Activated CD4-positive, alpha-beta T cell treated with anti-CD3 and anti-CD28 coated beads, Interleukin-2, amount 10 ng/mL, durations not matched to agents 7 days and 5 days (primary cell): ENCODE measurements around the gene NCKAP5. TPM values are rescaled to one million over a fixed set of nuclear protein-coding genes. Genes with fewer than 3 reads are reported as not detected.

Experiments used
- CTCF ChIA-PET: fragments of 350-600 bp; sonication (Branson Sonifier 250); formaldehyde crosslinking; loops from one replicate; lab custom pipeline; 2021; ENCODE audit warnings: antibody characterized with exemption; lab: Charles Lee
- POLR2A ChIA-PET: fragments of 350-600 bp; sonication (Branson Sonifier 250); formaldehyde crosslinking; loops from one replicate; lab custom pipeline; 2021; ENCODE audit warnings: antibody characterized with exemption; lab: Charles Lee
- DNase-seq: peaks from one replicate; pipeline ENCODE4 v3.0.0-alpha.2; 2020
- H3K27ac Mint-ChIP-seq: one replicate; pipeline ENCODE4 v1.8.0; 2021; ENCODE audit warnings: mild to moderate bottlenecking, moderate library complexity, mixed read lengths
- H3K27me3 Mint-ChIP-seq: one replicate; pipeline ENCODE4 v1.8.0; 2021; ENCODE audit warnings: mixed read lengths
- H3K36me3 Mint-ChIP-seq: one replicate; pipeline ENCODE4 v1.8.0; 2021; ENCODE audit warnings: low read depth, mixed read lengths
- H3K4me1 Mint-ChIP-seq: one replicate; pipeline ENCODE4 v1.8.0; 2021; ENCODE audit warnings: mixed read lengths
- H3K4me3 Mint-ChIP-seq: one replicate; pipeline ENCODE4 v1.8.0; 2021; ENCODE audit warnings: mild to moderate bottlenecking, moderate library complexity, mixed read lengths
- H3K9me3 Mint-ChIP-seq: one replicate; pipeline ENCODE4 v1.8.0; 2021; ENCODE audit warnings: mixed read lengths
- total RNA-seq, 2 experiments: library from RNA; stranded (reverse); gene quantifications; one replicate each; pipeline ENCODE4 v1.2.3, GENCODE V29; 2021

The NCKAP5 gene
- total RNA-seq, 2 experiments from 2014 or later, result not detected

DNA sequence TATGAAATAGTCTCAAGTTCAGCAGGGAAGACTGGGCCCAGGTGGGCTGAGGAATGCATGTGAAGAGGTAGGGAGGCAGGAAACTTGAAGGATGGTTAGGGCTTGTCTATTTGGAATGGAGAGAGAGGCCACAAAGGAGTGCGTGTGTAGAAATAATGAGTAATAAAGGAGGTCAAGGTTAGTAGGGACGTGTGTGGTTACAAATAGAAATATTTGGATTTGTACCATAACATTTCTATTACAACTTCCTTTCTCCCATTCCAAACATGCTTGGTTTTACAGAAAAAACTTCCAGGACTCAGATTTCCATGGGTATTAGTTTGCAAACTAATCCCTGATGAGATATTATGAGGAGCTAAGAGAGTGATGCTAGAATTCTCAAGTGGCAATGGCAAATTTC is 280.6 kb downstream of the NCKAP5 start:
- Mint-ChIP-seq H3K4me3 (no peak overlapping the region), H3K36me3 (no peaks in the 10 kb centered on the region), H3K27ac (no peak overlapping the region), H3K27me3 (no peaks in the 10 kb centered on the region), H3K9me3 (peaks cover 2% of the 10 kb centered on the region), H3K4me1 (no peaks in the 10 kb centered on the region)
- no peak for DNase-seq
- CTCF ChIA-PET, result interaction anchor here (0.6 kb wide), 1 partner anchor 691 kb away, joined by 3 read pairs; no protein-coding TSS in a partner anchor
- POLR2A ChIA-PET, result no interaction called here

DNA sequence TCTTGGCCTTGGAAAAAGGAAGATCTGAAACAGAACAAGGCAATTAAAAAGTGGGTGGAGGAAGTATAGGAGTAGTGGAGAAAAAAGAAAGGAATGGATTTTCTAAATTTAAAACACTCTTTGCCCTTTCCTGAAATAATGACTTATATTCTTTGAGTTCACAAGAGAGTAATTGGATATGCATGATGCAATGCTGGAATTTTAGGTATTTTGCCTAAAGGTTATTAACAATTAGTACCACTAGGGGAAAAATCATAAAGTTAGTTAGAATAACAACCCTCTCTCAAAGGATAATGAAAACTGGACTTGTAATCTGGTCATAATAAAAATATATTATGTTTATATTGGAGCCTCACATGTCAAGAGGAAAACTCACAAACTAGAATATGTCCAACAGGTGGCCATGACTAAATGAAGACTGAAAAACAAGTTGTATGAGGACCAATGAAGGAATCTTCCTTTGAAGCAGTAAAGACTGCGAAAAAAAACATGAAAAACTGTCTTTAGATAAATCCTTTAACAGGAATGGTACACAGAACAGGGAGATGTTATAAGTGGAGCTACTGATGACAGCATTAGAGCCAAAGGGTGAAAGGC is 281.8 kb downstream of the NCKAP5 start:
- Mint-ChIP-seq H3K27ac (no peak overlapping the region), H3K9me3 (peaks cover 2% of the 10 kb centered on the region), H3K4me1 (no peaks in the 10 kb centered on the region), H3K36me3 (no peaks in the 10 kb centered on the region), H3K27me3 (no peaks in the 10 kb centered on the region), H3K4me3 (no peak overlapping the region)
- no peak for DNase-seq
- POLR2A ChIA-PET, result no interaction called here
- CTCF ChIA-PET, result no interaction called here

DNA sequence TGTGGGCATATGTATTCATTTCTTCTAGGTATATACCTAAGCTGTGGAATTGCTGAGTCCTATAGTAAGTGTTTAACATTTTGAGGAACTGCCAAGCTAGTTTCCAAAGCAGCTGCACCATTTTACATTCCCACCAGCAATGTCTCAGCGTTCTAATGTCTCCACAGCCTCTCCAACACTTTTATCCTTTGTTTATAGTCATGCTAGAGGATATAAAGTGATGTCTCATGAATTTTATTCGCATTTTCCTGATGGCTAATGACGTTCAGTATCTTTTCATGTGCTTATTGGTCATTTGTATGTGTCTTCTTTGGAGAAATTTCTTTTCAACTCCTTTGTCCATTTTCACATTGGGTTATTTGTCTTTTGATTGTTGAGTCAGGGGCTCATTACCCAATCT is 295.2 kb downstream of the NCKAP5 start:
- no peaks in the 10 kb centered on the region for H3K9me3 Mint-ChIP-seq
- no peaks in the 10 kb centered on the region for H3K4me1 Mint-ChIP-seq
- H3K27me3 Mint-ChIP-seq, result peaks cover 2% of the 10 kb centered on the region
- CTCF ChIA-PET, result no interaction called here
- H3K36me3 Mint-ChIP-seq, result no peaks in the 10 kb centered on the region
- no peak overlapping the region for H3K27ac Mint-ChIP-seq
- no peak for DNase-seq
- POLR2A ChIA-PET, result no interaction called here
- no peak overlapping the region for H3K4me3 Mint-ChIP-seq

DNA sequence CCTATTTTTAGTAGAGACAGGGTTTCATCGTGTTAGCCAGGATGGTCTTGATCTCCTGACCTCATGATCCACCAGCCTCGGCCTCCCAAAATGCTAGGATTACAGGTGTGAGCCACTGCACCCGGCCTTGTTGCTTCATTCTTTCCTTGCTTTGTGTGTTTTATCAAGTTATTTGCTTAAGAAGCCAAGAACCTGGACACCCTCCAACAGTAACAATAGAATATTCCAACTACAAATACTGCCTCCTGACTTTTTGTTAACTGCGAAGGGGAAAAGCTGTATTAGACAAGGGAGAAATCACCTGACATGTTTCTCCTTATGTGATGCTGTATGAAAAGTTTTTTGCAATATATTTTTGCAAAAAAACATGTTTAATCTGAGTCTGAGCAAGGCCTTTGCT is 297.2 kb downstream of the NCKAP5 start:
- Mint-ChIP-seq H3K4me3 (no peak overlapping the region), H3K27me3 (peaks cover 4% of the 10 kb centered on the region), H3K36me3 (no peaks in the 10 kb centered on the region), H3K4me1 (no peaks in the 10 kb centered on the region), H3K27ac (no peak overlapping the region), H3K9me3 (no peaks in the 10 kb centered on the region)
- ChIA-PET POLR2A (no interaction called here), CTCF (no interaction called here)
- DNase-seq, result no peak

DNA sequence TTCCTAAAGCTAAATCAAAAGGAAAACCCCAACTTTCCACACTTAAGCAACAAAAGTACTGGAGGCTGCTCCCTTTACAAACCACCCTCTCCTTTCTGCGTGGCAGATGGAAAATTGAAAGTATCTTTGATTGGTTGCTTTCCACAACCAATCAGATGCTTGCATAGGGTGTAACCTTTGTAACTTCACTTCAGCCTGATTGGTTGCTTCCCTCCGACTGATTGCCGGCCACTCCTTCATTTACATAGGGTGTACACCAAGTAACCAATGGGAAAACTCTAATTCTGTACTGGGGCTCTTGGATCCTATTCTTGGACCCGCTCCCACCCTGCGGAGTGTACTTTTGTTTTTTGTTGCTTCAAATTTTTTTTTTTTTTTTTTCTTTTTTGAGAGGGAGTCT is 297.7 kb downstream of the NCKAP5 start:
- Mint-ChIP-seq H3K9me3 (no peaks in the 10 kb centered on the region), H3K36me3 (no peaks in the 10 kb centered on the region), H3K27me3 (peaks cover 3% of the 10 kb centered on the region), H3K27ac (no peak overlapping the region), H3K4me1 (no peaks in the 10 kb centered on the region), H3K4me3 (no peak overlapping the region)
- ChIA-PET POLR2A (no interaction called here), CTCF (no interaction called here)
- DNase-seq, result no peak

DNA sequence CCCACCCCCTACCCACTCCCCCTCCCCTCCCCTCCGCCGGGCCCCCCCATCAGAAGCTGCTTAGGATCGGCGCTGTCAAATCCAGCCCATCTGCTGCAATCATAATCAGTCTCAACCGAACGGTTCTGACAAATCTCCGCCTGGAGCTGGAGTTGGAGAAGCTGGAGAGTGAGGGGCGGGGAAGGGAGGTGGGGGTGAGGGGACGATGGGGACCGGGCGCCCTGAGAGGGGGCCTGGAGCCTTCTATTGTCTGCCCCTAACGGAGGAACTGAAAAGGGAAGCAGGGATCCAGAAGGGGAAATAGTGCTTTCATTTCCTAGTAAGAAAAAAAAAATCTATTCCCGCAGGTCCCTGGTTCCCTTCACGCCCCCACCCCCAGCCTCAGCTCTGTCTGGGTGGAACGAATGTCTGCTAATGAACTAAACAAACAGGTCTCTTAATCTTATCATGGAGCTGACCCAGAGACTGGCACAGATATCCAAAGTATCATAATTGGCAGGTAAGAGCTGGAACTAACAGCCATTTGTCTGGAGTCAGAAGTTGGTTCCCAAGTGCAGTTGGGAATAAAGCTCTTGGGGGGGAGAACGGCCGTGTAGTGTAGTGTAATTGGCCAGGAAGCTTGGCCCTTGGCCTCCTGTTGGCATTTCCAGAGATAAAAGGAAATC is 301.2 kb downstream of the NCKAP5 start:
- Mint-ChIP-seq H3K27me3 (peaks cover 12% of the 10 kb centered on the region), H3K4me1 (no peaks in the 10 kb centered on the region), H3K36me3 (no peaks in the 10 kb centered on the region), H3K27ac (no peak overlapping the region), H3K4me3 (no peak overlapping the region), H3K9me3 (no peaks in the 10 kb centered on the region)
- ChIA-PET CTCF (no interaction called here), POLR2A (no interaction called here)
- DNase-seq, result no peak

DNA sequence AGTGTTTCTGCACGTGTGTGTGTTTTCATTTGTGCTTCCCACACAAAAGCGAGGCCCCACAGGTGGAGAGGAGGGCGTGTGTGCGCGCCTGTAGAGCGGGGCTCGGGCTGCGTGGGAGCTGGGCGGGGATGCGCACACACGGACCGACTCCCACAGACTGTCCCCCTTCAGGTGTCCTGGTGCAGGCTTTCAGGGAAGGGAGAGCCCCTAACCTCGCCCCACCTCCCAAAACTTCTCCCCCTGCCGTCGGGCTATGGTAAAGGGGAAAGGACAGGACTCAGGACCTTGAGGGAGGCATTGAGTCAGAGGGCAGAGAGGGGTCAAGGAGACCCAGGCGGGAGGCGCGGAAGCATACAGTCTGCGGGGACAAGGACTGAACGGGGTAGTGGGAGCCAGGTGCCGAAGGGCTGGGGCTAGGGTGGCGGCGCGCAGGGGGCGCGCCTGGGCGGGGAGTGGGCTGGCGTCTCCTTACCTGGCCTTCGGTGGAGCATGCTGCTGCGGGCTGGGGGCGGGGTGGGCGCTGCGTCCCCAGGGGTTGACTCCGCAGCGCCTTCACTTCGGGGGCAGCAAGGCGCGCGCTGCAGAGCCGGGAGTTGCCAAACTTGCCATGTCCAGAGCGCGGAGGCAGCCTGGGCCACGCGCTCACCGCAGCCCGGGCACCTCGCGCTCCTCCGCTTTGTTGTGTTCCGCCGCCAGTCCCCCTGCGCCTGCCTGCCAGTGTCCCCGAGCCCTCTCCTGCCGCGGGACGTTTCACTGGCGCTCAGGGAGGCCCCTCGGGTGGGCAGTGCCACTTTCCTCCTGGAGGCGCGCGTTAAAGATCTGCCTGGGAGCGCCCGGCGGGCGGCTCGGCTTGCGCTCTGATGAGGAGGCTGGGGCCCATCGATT is 302.0 kb downstream of the NCKAP5 start:
- Mint-ChIP-seq H3K27ac (no peak overlapping the region), H3K36me3 (no peaks in the 10 kb centered on the region)

DNA sequence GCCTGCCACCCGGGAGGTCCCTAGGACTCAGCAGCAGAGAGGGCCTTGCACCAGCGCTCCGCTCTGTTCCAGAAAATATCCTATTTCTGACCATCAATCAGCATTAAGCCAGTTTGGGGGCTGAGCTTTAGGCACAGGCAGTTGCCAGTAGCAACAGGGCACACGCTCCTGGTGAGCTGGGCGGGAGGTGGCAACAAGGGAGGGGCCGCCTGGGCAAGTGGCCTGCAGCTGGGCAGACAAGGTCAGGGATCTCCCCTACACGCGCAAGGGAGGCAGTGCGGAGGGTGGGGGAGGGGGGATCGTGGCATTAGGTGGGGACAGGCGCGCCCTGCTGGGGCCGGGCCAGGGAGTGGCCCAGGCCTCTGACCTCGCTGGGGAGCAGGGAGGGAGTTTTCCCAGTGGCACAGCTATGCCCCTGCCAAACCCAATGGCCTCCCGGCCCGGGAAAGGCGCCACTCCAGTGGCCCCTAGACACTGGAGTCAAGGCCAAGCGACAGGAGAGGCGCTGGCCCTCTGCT is 302.8 kb downstream of the NCKAP5 start:
- Mint-ChIP-seq H3K36me3 (no peaks in the 10 kb centered on the region), H3K27me3 (peaks cover 12% of the 10 kb centered on the region), H3K4me1 (no peaks in the 10 kb centered on the region), H3K4me3 (no peak overlapping the region), H3K27ac (no peak overlapping the region), H3K9me3 (no peaks in the 10 kb centered on the region)
- ChIA-PET CTCF (no interaction called here), POLR2A (no interaction called here)
- DNase-seq, result no peak

More for the DNA sequence above, 302.0 kb downstream of the NCKAP5 start:
- POLR2A ChIA-PET, result no interaction called here
- H3K4me3 Mint-ChIP-seq, result no peak overlapping the region
- H3K27me3 Mint-ChIP-seq, result peaks cover 12% of the 10 kb centered on the region
- CTCF ChIA-PET, result no interaction called here
- no peak for DNase-seq
- no peaks in the 10 kb centered on the region for H3K4me1 Mint-ChIP-seq
- H3K9me3 Mint-ChIP-seq, result no peaks in the 10 kb centered on the region

DNA sequence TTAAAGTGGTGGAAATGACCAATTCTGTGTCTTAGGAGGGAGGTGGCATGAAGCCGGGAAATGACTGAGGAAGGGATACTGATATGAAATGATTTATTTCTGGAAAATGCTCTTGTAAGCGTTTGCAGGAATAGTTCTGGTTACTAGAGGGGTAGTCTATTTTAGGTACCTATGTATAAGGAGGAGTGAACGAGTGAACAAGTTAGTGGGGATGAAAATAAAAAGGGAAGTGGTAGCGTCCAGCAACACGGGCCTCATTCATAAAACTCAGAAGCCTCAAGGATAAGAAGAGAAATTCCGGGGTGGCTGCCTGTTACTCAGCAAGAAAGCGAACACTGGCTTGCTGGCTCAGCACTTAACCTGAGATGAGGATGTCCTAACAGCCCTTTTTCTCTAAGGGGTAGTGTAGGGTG is 303.3 kb downstream of the NCKAP5 start:
- no peak for DNase-seq
- H3K27me3 Mint-ChIP-seq, result peaks cover 12% of the 10 kb centered on the region
- H3K36me3 Mint-ChIP-seq, result no peaks in the 10 kb centered on the region
- H3K4me3 Mint-ChIP-seq, result no peak overlapping the region
- H3K9me3 Mint-ChIP-seq, result no peaks in the 10 kb centered on the region
- ChIA-PET CTCF (no interaction called here), POLR2A (no interaction called here)
- H3K4me1 Mint-ChIP-seq, result no peaks in the 10 kb centered on the region
- H3K27ac Mint-ChIP-seq, result no peak overlapping the region

DNA sequence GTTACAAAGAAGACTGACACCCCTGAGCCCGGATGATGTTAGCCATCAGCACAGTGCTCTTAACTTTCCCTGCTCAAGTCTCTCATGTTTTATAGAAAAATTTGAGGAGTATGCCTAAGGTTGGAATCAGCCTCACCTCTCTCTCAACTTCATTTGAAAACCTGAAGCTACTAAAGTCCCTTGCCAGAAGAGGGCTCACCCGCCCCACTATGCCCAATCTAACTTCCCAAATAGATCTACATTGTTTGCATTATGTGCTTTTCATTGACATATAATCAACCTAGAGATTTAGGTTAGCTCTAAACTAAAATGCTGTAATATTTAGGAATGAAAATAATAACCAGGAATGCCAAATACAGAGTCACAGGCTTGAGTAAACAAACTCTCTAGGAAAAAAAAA is 305.4 kb downstream of the NCKAP5 start:
- H3K27ac Mint-ChIP-seq, result no peak overlapping the region
- DNase-seq, result no peak
- H3K9me3 Mint-ChIP-seq, result no peaks in the 10 kb centered on the region
- CTCF ChIA-PET, result no interaction called here
- H3K27me3 Mint-ChIP-seq, result peaks cover 12% of the 10 kb centered on the region
- H3K36me3 Mint-ChIP-seq, result no peaks in the 10 kb centered on the region
- POLR2A ChIA-PET, result no interaction called here
- H3K4me1 Mint-ChIP-seq, result no peaks in the 10 kb centered on the region
- H3K4me3 Mint-ChIP-seq, result no peak overlapping the region

DNA sequence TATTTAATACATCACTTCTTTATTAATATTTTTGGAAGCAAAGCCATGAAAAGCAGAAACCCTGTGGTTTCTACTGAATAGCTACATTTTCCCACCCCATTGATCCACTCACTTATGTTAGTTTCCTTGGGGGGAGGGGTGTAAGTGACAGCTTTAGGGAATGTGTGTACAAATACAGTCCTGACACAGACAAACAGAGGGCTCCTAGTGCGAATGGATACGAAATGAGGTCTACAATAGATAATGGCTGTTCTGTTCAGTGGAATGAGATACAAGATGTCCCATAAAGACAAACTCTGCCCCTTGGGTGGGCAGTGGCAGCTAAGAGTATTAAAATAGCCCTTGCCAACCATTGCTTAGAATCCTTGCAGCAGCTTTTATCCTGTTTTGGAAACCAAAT is 312.9 kb downstream of the NCKAP5 start:
- ChIA-PET POLR2A (no interaction called here), CTCF (interaction anchor here (1.1 kb wide), 1 partner anchor 192 kb away, joined by 3 read pairs; no protein-coding TSS in a partner anchor)
- no peaks in the 10 kb centered on the region for H3K9me3 Mint-ChIP-seq
- no peaks in the 10 kb centered on the region for H3K36me3 Mint-ChIP-seq
- no peaks in the 10 kb centered on the region for H3K27me3 Mint-ChIP-seq
- no peak for DNase-seq
- H3K27ac Mint-ChIP-seq, result no peak overlapping the region
- H3K4me3 Mint-ChIP-seq, result no peak overlapping the region
- H3K4me1 Mint-ChIP-seq, result no peaks in the 10 kb centered on the region

DNA sequence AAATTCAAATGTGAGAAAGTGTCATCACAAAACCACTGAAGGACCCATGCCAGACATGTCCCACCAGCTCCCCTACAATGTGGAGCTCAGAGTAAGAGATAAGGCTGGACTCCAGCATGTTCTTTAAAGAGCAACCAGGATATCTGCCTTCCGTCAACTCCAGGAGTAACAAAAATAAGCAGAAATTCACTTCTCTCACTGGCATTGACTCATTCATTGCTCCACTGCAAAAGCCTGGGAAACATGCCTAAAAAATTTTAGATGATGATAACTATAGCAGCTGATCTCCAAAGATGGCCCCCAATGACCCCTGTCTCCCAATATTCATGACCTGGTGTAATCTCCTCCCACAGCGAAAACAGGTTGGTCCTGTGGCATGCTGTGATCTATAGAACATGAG is 314.5 kb downstream of the NCKAP5 start:
- Mint-ChIP-seq H3K27me3 (no peaks in the 10 kb centered on the region), H3K9me3 (no peaks in the 10 kb centered on the region), H3K4me1 (no peaks in the 10 kb centered on the region), H3K27ac (no peak overlapping the region), H3K4me3 (no peak overlapping the region), H3K36me3 (no peaks in the 10 kb centered on the region)
- ChIA-PET CTCF (no interaction called here), POLR2A (no interaction called here)
- no peak for DNase-seq

DNA sequence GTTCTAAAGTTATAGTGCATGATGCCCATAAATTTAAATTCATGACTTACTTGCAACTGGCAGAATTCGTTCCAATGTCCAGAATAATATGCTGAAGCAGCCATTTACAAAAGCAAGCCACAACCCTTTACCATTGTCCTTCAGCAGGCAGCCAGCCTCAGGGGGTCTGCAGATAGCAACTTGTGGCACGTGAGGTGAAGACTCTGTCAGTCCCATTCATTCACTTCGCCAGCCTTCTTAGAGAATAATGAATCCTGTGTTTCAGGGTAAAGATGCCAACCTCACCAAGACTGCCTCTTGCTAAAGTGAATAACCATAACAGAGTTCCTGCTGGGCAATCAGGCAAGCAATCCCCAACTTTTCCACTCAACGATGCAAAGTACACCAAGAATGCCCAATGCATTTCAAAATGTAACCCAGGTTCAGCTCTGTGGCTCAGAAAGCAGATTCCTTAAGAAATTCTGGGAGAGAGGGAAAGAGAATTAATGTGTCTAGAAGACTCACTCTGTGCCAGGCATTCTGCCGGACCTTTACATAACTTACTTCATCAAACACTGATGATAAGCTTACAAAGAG is 315.4 kb downstream of the NCKAP5 start:
- Mint-ChIP-seq H3K36me3 (no peaks in the 10 kb centered on the region), H3K4me1 (no peaks in the 10 kb centered on the region), H3K27ac (no peak overlapping the region), H3K4me3 (no peak overlapping the region), H3K27me3 (no peaks in the 10 kb centered on the region), H3K9me3 (no peaks in the 10 kb centered on the region)
- DNase-seq, result no peak
- ChIA-PET POLR2A (no interaction called here), CTCF (no interaction called here)
